Measurements from ENCODE around the gene HEATR5A. TPM values are rescaled to one million over a fixed set of nuclear protein-coding genes. Genes with fewer than 3 reads are reported as not detected.
"Not testable (repeated sequence)": the region's sequence is repeated elsewhere in the genome, so short reads cannot be mapped to it uniquely, and the experiment has no call there.

Gene HEATR5A
- total RNA-seq, 1 experiment from 2014 or later, result 19.0 TPM

DNA sequence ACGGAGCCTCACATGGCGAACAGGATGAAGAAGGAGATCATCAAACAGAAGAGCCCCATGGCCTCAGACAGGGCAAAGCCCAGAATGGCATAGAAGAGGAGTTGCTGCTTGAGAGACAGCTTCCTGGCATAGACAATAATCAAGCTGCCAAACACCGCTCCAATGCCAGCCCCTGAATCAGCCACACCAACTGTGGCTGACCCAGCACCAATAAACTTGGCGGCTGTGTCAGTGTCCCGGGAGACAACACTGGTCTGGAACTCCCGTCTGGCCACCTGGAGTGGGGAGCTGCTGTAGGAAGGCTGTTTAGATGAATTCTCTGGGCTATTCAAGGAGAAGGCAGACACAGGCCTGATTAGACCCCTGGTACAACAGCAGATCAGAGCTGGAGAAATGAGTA is 100.1 kb downstream of the HEATR5A start:
- Histone ChIP-seq H3K9me3 (ENCODE audit: low read depth, low read length, poor library complexity, severe bottlenecking) (no peaks in the 10 kb centered on the region), H3K4me1 (ENCODE audit: insufficient read depth, low read length, poor library complexity, severe bottlenecking) (no peaks in the 10 kb centered on the region), H3K36me3 (ENCODE audit: insufficient read depth, low read length, poor library complexity, severe bottlenecking) (no peaks in the 10 kb centered on the region), H3K4me3 (ENCODE audit: low read depth, low read length, poor library complexity, severe bottlenecking) (no peak overlapping the region), H3K27me3 (replicated peaks; ENCODE audit: insufficient read depth, low read depth, low read length, poor library complexity) (no peaks in the 10 kb centered on the region), H3K27ac (ENCODE audit: low read depth, low read length, poor library complexity, severe bottlenecking) (no peak overlapping the region)
- ChIA-PET CTCF (no interaction called here), POLR2A (ENCODE audit: low non-redundant PET) (no interaction called here)
- TF ChIP-seq, protein P1, sequence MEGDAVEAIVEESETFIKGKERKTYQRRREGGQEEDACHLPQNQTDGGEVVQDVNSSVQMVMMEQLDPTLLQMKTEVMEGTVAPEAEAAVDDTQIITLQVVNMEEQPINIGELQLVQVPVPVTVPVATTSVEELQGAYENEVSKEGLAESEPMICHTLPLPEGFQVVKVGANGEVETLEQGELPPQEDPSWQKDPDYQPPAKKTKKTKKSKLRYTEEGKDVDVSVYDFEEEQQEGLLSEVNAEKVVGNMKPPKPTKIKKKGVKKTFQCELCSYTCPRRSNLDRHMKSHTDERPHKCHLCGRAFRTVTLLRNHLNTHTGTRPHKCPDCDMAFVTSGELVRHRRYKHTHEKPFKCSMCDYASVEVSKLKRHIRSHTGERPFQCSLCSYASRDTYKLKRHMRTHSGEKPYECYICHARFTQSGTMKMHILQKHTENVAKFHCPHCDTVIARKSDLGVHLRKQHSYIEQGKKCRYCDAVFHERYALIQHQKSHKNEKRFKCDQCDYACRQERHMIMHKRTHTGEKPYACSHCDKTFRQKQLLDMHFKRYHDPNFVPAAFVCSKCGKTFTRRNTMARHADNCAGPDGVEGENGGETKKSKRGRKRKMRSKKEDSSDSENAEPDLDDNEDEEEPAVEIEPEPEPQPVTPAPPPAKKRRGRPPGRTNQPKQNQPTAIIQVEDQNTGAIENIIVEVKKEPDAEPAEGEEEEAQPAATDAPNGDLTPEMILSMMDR (conservative IDR thresholded peaks at IDR 0.05; ENCODE audit: low read depth, low read length), result no peak
- no peak for TF ChIP-seq EZH2 (IDR thresholded peaks at IDR 0.05; ENCODE audit: borderline replicate concordance, low read depth, low read length, poor library complexity, severe bottlenecking)
- DNase-seq (ENCODE audit: low spot score), result no peak
- intact Hi-C loops (cut with micrococcal nuclease; ENCODE audit: unreplicated experiment), result no loop called here
- no TSS peak for BruUV-seq (replicated peaks)

DNA sequence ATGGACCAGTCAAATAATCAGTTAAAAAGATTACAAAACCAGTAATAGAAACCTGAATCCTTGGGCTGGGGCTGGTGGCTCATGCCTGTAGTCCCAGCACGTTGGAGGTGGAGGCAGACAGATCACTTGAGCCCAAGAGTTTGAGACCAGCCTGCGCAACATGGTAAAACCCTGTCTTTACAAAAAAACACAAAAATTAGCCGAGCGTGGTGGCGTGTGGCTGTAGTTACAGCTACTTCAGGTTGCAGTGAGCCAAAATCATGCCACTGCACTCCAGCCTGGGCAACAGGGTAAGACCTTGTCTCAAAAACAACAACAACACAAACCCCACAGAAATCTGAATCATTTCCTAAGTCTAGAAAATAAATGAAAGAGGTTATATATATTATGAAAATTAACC is 100.6 kb downstream of the HEATR5A start:
- CTCF ChIA-PET, result no interaction called here
- intact Hi-C loops (cut with micrococcal nuclease; ENCODE audit: unreplicated experiment), result no loop called here
- H3K4me1 ChIP-seq (ENCODE audit: insufficient read depth, low read length, poor library complexity, severe bottlenecking), result no peaks in the 10 kb centered on the region
- no peaks in the 10 kb centered on the region for H3K9me3 ChIP-seq (ENCODE audit: low read depth, low read length, poor library complexity, severe bottlenecking)
- POLR2A ChIA-PET (ENCODE audit: low non-redundant PET), result no interaction called here
- no peak for TF ChIP-seq EZH2 (IDR thresholded peaks at IDR 0.05; ENCODE audit: borderline replicate concordance, low read depth, low read length, poor library complexity, severe bottlenecking)
- TF ChIP-seq, protein P1 (conservative IDR thresholded peaks at IDR 0.05; ENCODE audit: low read depth, low read length), result no peak
- no peaks in the 10 kb centered on the region for H3K36me3 ChIP-seq (ENCODE audit: insufficient read depth, low read length, poor library complexity, severe bottlenecking)
- H3K4me3 ChIP-seq (ENCODE audit: low read depth, low read length, poor library complexity, severe bottlenecking), result no peak overlapping the region
- H3K27ac ChIP-seq (ENCODE audit: low read depth, low read length, poor library complexity, severe bottlenecking), result no peak overlapping the region
- no TSS peak for BruUV-seq (replicated peaks)
- H3K27me3 ChIP-seq (replicated peaks; ENCODE audit: insufficient read depth, low read depth, low read length, poor library complexity), result no peaks in the 10 kb centered on the region
- no peak for DNase-seq (ENCODE audit: low spot score)

DNA sequence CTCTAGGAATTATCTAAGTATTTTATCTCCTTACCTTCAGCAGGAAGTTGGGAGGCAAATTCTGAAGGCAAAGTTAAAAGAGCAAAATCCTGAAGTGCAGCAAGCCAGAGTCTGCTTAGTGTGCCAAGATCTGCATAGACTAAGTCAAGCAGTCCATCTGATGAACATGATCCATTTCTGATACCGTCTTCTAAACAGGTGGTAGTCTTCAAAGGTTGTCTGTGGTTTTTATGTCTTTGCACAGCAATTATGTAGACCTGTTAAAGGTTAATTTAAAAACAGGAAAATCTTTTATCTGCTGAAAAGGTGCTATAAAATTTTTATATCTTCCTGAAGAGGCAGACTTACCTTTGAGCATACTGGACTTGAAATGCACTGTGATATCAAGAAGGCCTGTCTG is 107.4 kb downstream of the HEATR5A start:
- POLR2A ChIA-PET (ENCODE audit: low non-redundant PET), result no interaction called here
- Histone ChIP-seq H3K9me3 (ENCODE audit: low read depth, low read length, poor library complexity, severe bottlenecking) (no peaks in the 10 kb centered on the region), H3K36me3 (ENCODE audit: insufficient read depth, low read length, poor library complexity, severe bottlenecking) (no peaks in the 10 kb centered on the region), H3K27me3 (replicated peaks; ENCODE audit: insufficient read depth, low read depth, low read length, poor library complexity) (no peaks in the 10 kb centered on the region), H3K27ac (ENCODE audit: low read depth, low read length, poor library complexity, severe bottlenecking) (no peak overlapping the region), H3K4me3 (ENCODE audit: low read depth, low read length, poor library complexity, severe bottlenecking) (no peak overlapping the region), H3K4me1 (ENCODE audit: insufficient read depth, low read length, poor library complexity, severe bottlenecking) (no peaks in the 10 kb centered on the region)
- no peak for DNase-seq (ENCODE audit: low spot score)
- intact Hi-C loops (cut with micrococcal nuclease; ENCODE audit: unreplicated experiment), result no loop called here
- no TSS peak for BruUV-seq (replicated peaks)
- TF ChIP-seq EZH2 (IDR thresholded peaks at IDR 0.05; ENCODE audit: borderline replicate concordance, low read depth, low read length, poor library complexity, severe bottlenecking), result no peak
- TF ChIP-seq, protein P1 (conservative IDR thresholded peaks at IDR 0.05; ENCODE audit: low read depth, low read length), result no peak
- CTCF ChIA-PET, result no interaction called here

DNA sequence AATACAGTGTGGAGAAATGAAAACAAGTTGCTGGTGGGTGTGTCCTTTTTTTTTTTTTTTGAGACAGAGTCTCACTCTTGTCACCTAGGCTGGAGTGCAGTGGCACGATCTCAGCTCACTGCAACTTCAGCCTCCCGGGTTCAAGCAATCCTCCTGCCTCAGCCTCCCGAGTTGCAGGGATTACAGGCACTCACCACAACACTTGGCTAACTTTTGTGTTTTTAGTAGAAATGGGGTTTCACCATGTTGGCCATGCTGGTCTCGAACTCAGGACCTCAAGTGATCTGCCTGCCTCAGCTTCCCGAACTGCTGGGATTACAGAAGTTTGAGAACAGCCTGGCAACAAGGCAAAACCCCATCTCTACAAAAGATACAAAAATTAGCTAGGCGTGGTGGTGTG is 108.0 kb downstream of the HEATR5A start:
- CTCF ChIA-PET, result not testable (repeated sequence)

More for the DNA sequence above, 108.0 kb downstream of the HEATR5A start:
- BruUV-seq (replicated peaks); H3K4me3 ChIP-seq (ENCODE audit: low read depth, low read length, poor library complexity, severe bottlenecking); POLR2A ChIA-PET (ENCODE audit: low non-redundant PET); H3K36me3 ChIP-seq (ENCODE audit: insufficient read depth, low read length, poor library complexity, severe bottlenecking); H3K27me3 ChIP-seq (replicated peaks; ENCODE audit: insufficient read depth, low read depth, low read length, poor library complexity); H3K4me1 ChIP-seq (ENCODE audit: insufficient read depth, low read length, poor library complexity, severe bottlenecking); H3K27ac ChIP-seq (ENCODE audit: low read depth, low read length, poor library complexity, severe bottlenecking); intact Hi-C loops (cut with micrococcal nuclease; ENCODE audit: unreplicated experiment); DNase-seq (ENCODE audit: low spot score); H3K9me3 ChIP-seq (ENCODE audit: low read depth, low read length, poor library complexity, severe bottlenecking): not testable (repeated sequence)
